Measurements from ENCODE around the gene ANKRD33. TPM values are rescaled to one million over a fixed set of nuclear protein-coding genes. Genes with fewer than 3 reads are reported as not detected.

ANKRD33 gene
- total and polyA plus RNA-seq, 2 of the 4 experiments (the other 2 are of a cell fraction): under 0.01 to 0.03 TPM

Other genes with a start within 250 kb of the ANKRD33 start
- gene FIGNL2, start 39.4 kb upstream of the ANKRD33 start, total RNA-seq (2012; rRNA removed): under 0.01 TPM in 2 replicates
- 0.09 and 0.12 TPM in 2 replicates for gene FIGNL2, start 39.4 kb upstream of the ANKRD33 start, polyA plus RNA-seq (2012; rRNA removed)
- gene ACVRL1, start 19.4 kb downstream of the ANKRD33 start, total RNA-seq (2012; rRNA removed): 5.8 and 7.5 TPM in 2 replicates
- gene ACVRL1, start 19.4 kb downstream of the ANKRD33 start, polyA plus RNA-seq (2012; rRNA removed): 6.4 and 8.0 TPM in 2 replicates
- gene ACVR1B, start 63.6 kb downstream of the ANKRD33 start, total RNA-seq (2012; rRNA removed): 5.7 and 5.8 TPM in 2 replicates
- gene ACVR1B, start 63.6 kb downstream of the ANKRD33 start, polyA plus RNA-seq (2012; rRNA removed): 12.1 and 13.6 TPM in 2 replicates
- 2.5 and 2.7 TPM in 2 replicates for gene TAMALIN, start 118.8 kb downstream of the ANKRD33 start, total RNA-seq (2012; rRNA removed)
- 5.3 and 5.9 TPM in 2 replicates for gene TAMALIN, start 118.8 kb downstream of the ANKRD33 start, polyA plus RNA-seq (2012; rRNA removed)
- 6.6 and 23.1 TPM in 2 replicates for gene NR4A1, start 163.3 kb downstream of the ANKRD33 start, total RNA-seq (2012; rRNA removed)
- 34.1 and 120 TPM in 2 replicates for gene NR4A1, start 163.3 kb downstream of the ANKRD33 start, polyA plus RNA-seq (2012; rRNA removed)
- gene ATG101, start 181.9 kb downstream of the ANKRD33 start, total RNA-seq (2012; rRNA removed): 158 and 167 TPM in 2 replicates
- 93.9 and 113 TPM in 2 replicates for gene ATG101, start 181.9 kb downstream of the ANKRD33 start, polyA plus RNA-seq (2012; rRNA removed)
- not detected in 2 replicates for gene SMIM41, start 191.6 kb downstream of the ANKRD33 start, total RNA-seq (2012; rRNA removed)
- not detected in 2 replicates for gene SMIM41, start 191.6 kb downstream of the ANKRD33 start, polyA plus RNA-seq (2012; rRNA removed)

All from IMR-90 (cell line).